Measurements from ENCODE around the gene PRKCH. TPM values are rescaled to one million over a fixed set of nuclear protein-coding genes. Genes with fewer than 3 reads are reported as not detected.

PRKCH gene
- total and polyA plus RNA-seq, 10 of the 15 experiments (the other 5 are each of a cell fraction or from before 2014, with no cell fraction given), result 10.7 to 140 (median 33.2) TPM

DNA sequence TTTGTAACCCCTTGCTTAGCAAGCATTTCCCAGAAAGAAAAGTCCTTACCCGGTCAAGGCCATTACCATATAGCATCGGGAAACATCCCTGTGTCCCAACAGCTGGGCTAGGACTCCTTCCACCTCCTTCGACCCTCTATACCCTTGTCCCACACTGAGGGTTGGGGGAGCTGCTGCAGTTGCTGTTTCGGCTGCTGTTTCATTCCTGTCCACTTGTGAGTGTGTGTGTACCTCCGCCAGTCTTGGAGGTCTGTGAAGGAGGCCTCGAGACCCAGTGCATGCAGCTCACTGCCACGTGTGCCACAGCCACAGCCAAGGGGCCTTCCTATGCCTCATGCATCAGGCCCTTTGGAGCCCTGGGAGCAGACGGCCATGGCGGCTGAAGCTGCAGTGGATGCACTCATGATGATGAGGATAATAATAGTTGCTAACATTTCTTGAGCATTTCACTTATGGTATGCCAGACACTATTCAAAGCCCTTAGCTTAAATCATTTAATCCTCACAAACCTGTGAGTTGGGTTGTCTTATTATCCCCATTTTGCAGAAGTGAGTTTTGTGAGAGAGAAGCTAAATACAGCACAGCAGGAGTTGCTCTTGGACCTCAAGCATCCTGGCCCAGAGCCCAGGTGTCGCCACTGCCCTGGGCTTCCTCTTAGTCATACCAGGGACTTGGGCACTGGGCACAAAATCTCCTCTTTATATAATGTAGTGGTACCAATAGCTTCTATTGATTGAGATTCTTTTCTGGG is 156.5 kb downstream of the PRKCH start:
- RAD21 ChIA-PET (ENCODE audit: unreplicated experiment), result interaction anchor here (0.9 to 6.1 kb wide), 16 partner anchors 13 to 363 kb away, joined by 3 to 57 read pairs (median 4); no protein-coding TSS in a partner anchor
- in situ Hi-C loops (cut with MboI) (no loop called here), intact Hi-C loops (cut with micrococcal nuclease; ENCODE audit: unreplicated experiment) (loop anchor here (2.0 to 5.0 kb wide), 3 partner anchors 25 to 359 kb away; no protein-coding TSS in a partner anchor)
- Histone ChIP-seq H4K20me1 (ENCODE audit: control insufficient read depth, insufficient read depth) (no peaks in the 10 kb centered on the region), H3K4me2 (ENCODE audit: control insufficient read depth, insufficient read depth) (peak overlapping the region; percentile 93), H3K27ac (ENCODE audit: control insufficient read depth, insufficient read depth) (peak overlapping the region; percentile 85), H3K9ac (ENCODE audit: control insufficient read depth, insufficient read depth, low read length) (peak overlapping the region; percentile 59), H3K36me3 (ENCODE audit: control insufficient read depth in 2 of 2, insufficient read depth in 2 of 2, low read length in 1 of 2) (peaks cover 9 to 11% of the 10 kb centered on the region in 2 experiments; a peak in 3 of 4 replicates), H3K79me2 (ENCODE audit: control insufficient read depth, insufficient read depth, low read length) (peaks cover 20% of the 10 kb centered on the region), H3K4me1 (ENCODE audit: control insufficient read depth, insufficient read depth, low read length) (peaks cover 45% of the 10 kb centered on the region), H2AFZ (ENCODE audit: control insufficient read depth, low read depth, low read length) (peak overlapping the region; percentile 26; the same call in 1 of the 2 replicates), H3K9me3 (replicated peaks; ENCODE audit: control insufficient read depth, insufficient read depth, low read length) (no peaks in the 10 kb centered on the region), H3K4me3 (no peak overlapping the region), H3K27me3 (replicated peaks in 1 of 2; ENCODE audit: control insufficient read depth in 2 of 2, insufficient read depth in 2 of 2, low read length in 1 of 2) (no peaks in the 10 kb centered on the region)
- ATAC-seq (peak; percentile 36), DNase-seq (ENCODE audit: low read depth, low spot score) (no peak), FAIRE-seq (no peak)
- BruUV-seq (replicated peaks), result no TSS peak
- SMC1A ChIA-PET (ENCODE audit: uncharacterized antibody, unreplicated experiment), result interaction anchor here (0.6 to 5.6 kb wide), 28 partner anchors 9 to 363 kb away, joined by 3 to 56 read pairs (median 4); no protein-coding TSS in a partner anchor
- 12% methylated on average over 10 of the region's 10 CpGs for WGBS (ENCODE audit: insufficient coverage, insufficient replicate concordance, low lambda C conversion rate, missing lambda C conversion rate)
- CTCF ChIA-PET, result interaction anchor here (0.6 to 6.1 kb wide), 13 partner anchors 9 to 649 kb away, joined by 3 to 72 read pairs (median 5); no protein-coding TSS in a partner anchor
- TF ChIP-seq POLR2A (IDR thresholded peaks at IDR 0.05; ENCODE audit: low read depth, low read length), result peak; percentile 27; the same call in 1 of the 2 replicates
- TF ChIP-seq BACH1 (IDR thresholded peaks at IDR 0.05; ENCODE audit: borderline replicate concordance), result peak; percentile 41; the same call in 1 of the 2 replicates
- no peak for TF ChIP-seq JUND (IDR thresholded peaks at IDR 0.05; ENCODE audit: low read depth, low read length)
- POLR2A ChIA-PET, result interaction anchor here (1.1 to 1.2 kb wide), 2 partner anchors 213 to 274 kb away, joined by 3 to 4 read pairs; no protein-coding TSS in a partner anchor

DNA sequence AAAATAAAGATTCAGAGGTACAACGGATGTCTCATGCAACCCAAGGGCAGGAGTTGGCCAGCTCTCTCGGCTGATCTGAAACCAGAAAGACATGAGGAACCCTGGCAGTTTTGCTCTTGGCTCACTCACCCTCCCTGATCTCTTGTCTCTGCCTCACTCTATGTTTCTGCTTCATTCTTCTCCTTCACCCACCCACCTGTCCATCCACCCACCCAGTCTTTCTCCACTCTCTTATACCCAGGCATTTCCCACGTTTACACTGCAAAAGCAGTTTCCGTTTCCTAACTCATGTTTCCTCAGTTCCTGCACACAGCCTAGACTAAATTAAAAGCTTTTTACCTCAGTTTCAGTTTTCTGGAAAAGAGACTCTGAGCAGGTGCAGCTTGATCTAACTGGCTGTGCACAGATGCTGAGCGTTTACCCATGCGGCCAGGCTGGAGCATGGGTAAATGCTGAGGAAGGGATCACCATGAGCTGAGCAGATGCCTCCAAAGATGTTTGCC is 157.6 kb downstream of the PRKCH start:
- Histone ChIP-seq H3K36me3 (ENCODE audit: control insufficient read depth in 2 of 2, insufficient read depth in 2 of 2, low read length in 1 of 2) (peaks cover 12% of the 10 kb centered on the region in 2 experiments), H3K4me1 (ENCODE audit: control insufficient read depth, insufficient read depth, low read length) (peaks cover 45% of the 10 kb centered on the region), H3K9ac (ENCODE audit: control insufficient read depth, insufficient read depth, low read length) (peak overlapping the region; percentile 59), H3K79me2 (ENCODE audit: control insufficient read depth, insufficient read depth, low read length) (peaks cover 20% of the 10 kb centered on the region), H3K27ac (ENCODE audit: control insufficient read depth, insufficient read depth) (peak overlapping the region; percentile 85), H3K4me3 (peak overlapping the region; percentile 45; the same call in 1 of the 2 replicates), H2AFZ (ENCODE audit: control insufficient read depth, low read depth, low read length) (peak overlapping the region; percentile 15; the same call in 1 of the 2 replicates), H3K9me3 (replicated peaks; ENCODE audit: control insufficient read depth, insufficient read depth, low read length) (no peaks in the 10 kb centered on the region), H3K4me2 (ENCODE audit: control insufficient read depth, insufficient read depth) (peak overlapping the region; percentile 93), H3K27me3 (replicated peaks in 1 of 2; ENCODE audit: control insufficient read depth in 2 of 2, insufficient read depth in 2 of 2, low read length in 1 of 2) (no peaks in the 10 kb centered on the region), H4K20me1 (ENCODE audit: control insufficient read depth, insufficient read depth) (no peaks in the 10 kb centered on the region)
- POLR2A ChIA-PET, result interaction anchor here (0.6 kb wide), 1 partner anchor 264 kb away, joined by 8 read pairs; no protein-coding TSS in a partner anchor
- intact Hi-C loops (cut with micrococcal nuclease; ENCODE audit: unreplicated experiment) (loop anchor here (2.0 to 5.0 kb wide), 3 partner anchors 24 to 358 kb away; no protein-coding TSS in a partner anchor), in situ Hi-C loops (cut with MboI) (no loop called here)
- FAIRE-seq, result peak; percentile 74
- CTCF ChIA-PET, result interaction anchor here (1.3 to 6.1 kb wide), 4 partner anchors 8 to 358 kb away, joined by 3 to 72 read pairs (median 4); no protein-coding TSS in a partner anchor
- BruUV-seq (replicated peaks), result no TSS peak
- WGBS (ENCODE audit: insufficient coverage, insufficient replicate concordance, low lambda C conversion rate, missing lambda C conversion rate), result 1% methylated on average over 6 of the region's 6 CpGs
- peak; percentile 64 for ATAC-seq
- DNase-seq (ENCODE audit: low read depth, low spot score), result no peak
- RAD21 ChIA-PET (ENCODE audit: unreplicated experiment), result interaction anchor here (0.8 to 6.1 kb wide), 9 partner anchors 20 to 358 kb away, joined by 3 to 57 read pairs (median 5); no protein-coding TSS in a partner anchor
- TF ChIP-seq SP1 (IDR thresholded peaks at IDR 0.05; ENCODE audit: low read depth, low read length) (no peak), DPF2 (IDR thresholded peaks at IDR 0.05) (no peak), EED (IDR thresholded peaks at IDR 0.05; ENCODE audit: low read depth) (peak; percentile 28; the same call in 1 of the 2 replicates), ZNF207 (IDR thresholded peaks at IDR 0.05; ENCODE audit: borderline replicate concordance) (no peak), EGR1 (IDR thresholded peaks at IDR 0.05; ENCODE audit: borderline replicate concordance in 1 of 2, low read depth in 2 of 2, low read length in 2 of 2) (0 out of 3 replicates have a peak, but pooled peaks of 1 of the 2 experiments have one; percentile 8), CREM (IDR thresholded peaks at IDR 0.05; ENCODE audit: low read depth) (no peak), RB1 (IDR thresholded peaks at IDR 0.05; ENCODE audit: borderline replicate concordance) (no peak), PAX8 (IDR thresholded peaks at IDR 0.05) (no peak), POLR2A (IDR thresholded peaks at IDR 0.05; ENCODE audit: low read depth, low read length) (0 out of 2 replicates have a peak, but pooled peaks have one; percentile 30), TARDBP (IDR thresholded peaks at IDR 0.05; ENCODE audit: borderline replicate concordance) (no peak), RUNX3 (IDR thresholded peaks at IDR 0.05; ENCODE audit: low read length) (peak; percentile 29; the same call in 1 of the 2 replicates)
- TF ChIP-seq, protein P1, sequence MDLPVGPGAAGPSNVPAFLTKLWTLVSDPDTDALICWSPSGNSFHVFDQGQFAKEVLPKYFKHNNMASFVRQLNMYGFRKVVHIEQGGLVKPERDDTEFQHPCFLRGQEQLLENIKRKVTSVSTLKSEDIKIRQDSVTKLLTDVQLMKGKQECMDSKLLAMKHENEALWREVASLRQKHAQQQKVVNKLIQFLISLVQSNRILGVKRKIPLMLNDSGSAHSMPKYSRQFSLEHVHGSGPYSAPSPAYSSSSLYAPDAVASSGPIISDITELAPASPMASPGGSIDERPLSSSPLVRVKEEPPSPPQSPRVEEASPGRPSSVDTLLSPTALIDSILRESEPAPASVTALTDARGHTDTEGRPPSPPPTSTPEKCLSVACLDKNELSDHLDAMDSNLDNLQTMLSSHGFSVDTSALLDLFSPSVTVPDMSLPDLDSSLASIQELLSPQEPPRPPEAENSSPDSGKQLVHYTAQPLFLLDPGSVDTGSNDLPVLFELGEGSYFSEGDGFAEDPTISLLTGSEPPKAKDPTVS (IDR thresholded peaks at IDR 0.05; ENCODE audit: low read depth, low read length), result no peak
- SMC1A ChIA-PET (ENCODE audit: uncharacterized antibody, unreplicated experiment), result interaction anchor here (0.7 to 4.8 kb wide), 17 partner anchors 8 to 412 kb away, joined by 3 to 30 read pairs (median 3); no protein-coding TSS in a partner anchor

All from GM12878 (cell line).